K562 (cell line): ENCODE measurements around the gene PPT2. TPM values are rescaled to one million over a fixed set of nuclear protein-coding genes. Genes with fewer than 3 reads are reported as not detected.
A peak's percentile ranks its signal among the peaks of the same experiment; 100 is the strongest.

Experiments
- BHLHE40 ChIP-seq: IDR thresholded peaks from 2 replicates; pipeline ENCODE4 v1.6.1; 2011; ENCODE audit warnings: low read length, improper control_type of control experiment
- BRCA1 ChIP-seq, 2 experiments: fragments of 450-650 bp in 1 of 2; sonication (generic) in 1 of 2; formaldehyde crosslinking in 1 of 2; IDR thresholded peaks; 2 replicates each; pipeline versions ENCODE4 v1.5.0 to v1.6.1; 2017 to 2020; ENCODE audit warnings: mild to moderate bottlenecking in 1 of 2, missing genetic modification reagents in 1 of 2
- BRD9 ChIP-seq: fragments of 450-650 bp; IDR thresholded peaks from 2 replicates; pipeline ENCODE4 v1.6.1; 2018; ENCODE audit warnings: low read depth; ENCODE audit not compliant: partially characterized antibody
- CHCHD3 ChIP-seq: fragments of 250-450 bp; sonication (Bioruptor Pico); IDR thresholded peaks from 2 replicates; pipeline ENCODE4 v2.1.2; 2022; ENCODE audit warnings: mild to moderate bottlenecking
- CHD2 ChIP-seq: IDR thresholded peaks from 2 replicates; pipeline ENCODE4 v1.6.1; 2011; ENCODE audit warnings: low read depth, low read length
- E2F3 ChIP-seq: fragments of 250-450 bp; sonication (Bioruptor Pico); IDR thresholded peaks from 2 replicates; pipeline ENCODE4 v1.4.0; 2020; ENCODE audit warnings: mild to moderate bottlenecking
- GTF2E2 ChIP-seq: fragments of 200-800 bp; sonication (Bioruptor generic); IDR thresholded peaks from 2 replicates; pipeline ENCODE4 v1.6.1; 2016; ENCODE audit warnings: missing genetic modification characterization, missing compliant biosample characterization
- HDAC2 ChIP-seq: fragments of 450-650 bp; IDR thresholded peaks from 2 replicates; pipeline ENCODE4 v1.6.1; 2016; ENCODE audit warnings: mild to moderate bottlenecking
- HES1 ChIP-seq: fragments of 450-650 bp; IDR thresholded peaks from 2 replicates; pipeline ENCODE4 v1.6.1; 2016; ENCODE audit warnings: low read depth, mild to moderate bottlenecking, moderate library complexity
- HMBOX1 ChIP-seq: sonication (generic); IDR thresholded peaks from 2 replicates; pipeline ENCODE4 v1.6.1; 2016
- POLR2G ChIP-seq: fragments of 200-400 bp; formaldehyde crosslinking; IDR thresholded peaks from 2 replicates; pipeline ENCODE4 v1.6.1; 2017; ENCODE audit warnings: low read depth, mild to moderate bottlenecking, antibody characterized with exemption, low read length, moderate library complexity
- RB1 ChIP-seq: fragments of 450-650 bp; IDR thresholded peaks from 2 replicates; pipeline ENCODE4 v1.6.1; 2017; ENCODE audit warnings: low read depth, mild to moderate bottlenecking
- TAF1 ChIP-seq: IDR thresholded peaks from 2 replicates; pipeline ENCODE4 v1.6.1; 2011; ENCODE audit warnings: mild to moderate bottlenecking, low read length, moderate library complexity; ENCODE audit not compliant: insufficient read depth, control insufficient read depth, severe bottlenecking; ENCODE audit errors: extremely low read depth
- TFAP4 ChIP-seq: sonication (generic); formaldehyde crosslinking; IDR thresholded peaks from 2 replicates; pipeline ENCODE4 v1.8.0; 2022; ENCODE audit warnings: missing genetic modification reagents, mild to moderate bottlenecking, moderate library complexity, borderline replicate concordance
- USF2 ChIP-seq: sonication (generic); formaldehyde crosslinking; IDR thresholded peaks from 2 replicates; pipeline ENCODE4 v1.5.0; 2020; ENCODE audit warnings: missing genetic modification reagents
- VEZF1 ChIP-seq: fragments of 200-800 bp; sonication (Bioruptor generic); IDR thresholded peaks from 2 replicates; pipeline ENCODE4 v1.6.1; 2017; ENCODE audit warnings: missing genetic modification characterization, missing compliant biosample characterization
- ZKSCAN1 ChIP-seq: fragments of 150-350 bp; IDR thresholded peaks from 2 replicates; pipeline ENCODE4 v1.6.1; 2016; ENCODE audit warnings: low read depth, low read length
- ZNF12 ChIP-seq: sonication (generic); formaldehyde crosslinking; IDR thresholded peaks from 2 replicates; pipeline ENCODE4 v1.4.0; 2020; ENCODE audit warnings: mild to moderate bottlenecking, missing genetic modification reagents
- ZNF699 ChIP-seq: fragments of 250-450 bp; sonication (Bioruptor Pico); IDR thresholded peaks from 2 replicates; pipeline ENCODE4 v1.8.0; 2021; ENCODE audit warnings: mild to moderate bottlenecking, moderate library complexity; ENCODE audit not compliant: insufficient replicate concordance
- polyA plus RNA-seq, 8 experiments: library from polyadenylated mRNA; depleted of rRNA in 4 of 8; stranded (reverse) in 5 of 8; unstranded in 3 of 8; fragments of >200 nt; fragmentation: Nextera tagmentation in 2 of 8; fragmentation: Illumina TruSeq in 1 of 8; extraction: Ambion mirVana in 2 of 8; extraction: Trizol in 1 of 8; gene quantifications; 2 replicates each; pipeline versions ENCODE4 v1.2.1 to v1.2.3, GENCODE V29; 2011 to 2014; ENCODE audit warnings: inconsistent platforms in 1 of 8, missing spikeins in 1 of 8
- total RNA-seq, 7 experiments: library from RNA; depleted of rRNA in 6 of 7; stranded (reverse); fragments of >200 nt in 6 of 7; fragmentation: Illumina TruSeq in 2 of 7; extraction: Trizol in 2 of 7; gene quantifications; 2 replicates each; pipeline versions ENCODE4 v1.2.1 to v1.2.3, GENCODE V29; 2011 to 2021; ENCODE audit warnings: low replicate concordance in 1 of 7
- TF ChIP-seq, protein P1 (sequence below): fragments of 250-450 bp; sonication (Bioruptor Pico); IDR thresholded peaks from 2 replicates; pipeline ENCODE4 v1.5.0; 2020; ENCODE audit warnings: mild to moderate bottlenecking, borderline replicate concordance

Gene PPT2
- total and polyA plus RNA-seq, 9 of the 15 experiments (the other 6 are each of a cell fraction or from before 2014, with no cell fraction given), result 27.4 to 98.8 (median 69.9) TPM

GRCh38 chr6:32178547-32179440, 24.9 kb downstream of the PPT2 start (continued):
- TF ChIP-seq HMBOX1 (0 out of 2 replicates have a peak, but pooled peaks have one; percentile 34), ZNF12 (CRISPR knock-in tag) (0 out of 2 replicates have a peak, but pooled peaks have one; percentile 60), RB1 (peak; percentile 7; the same call in 1 of the 2 replicates), BHLHE40 (peak; percentile 87), TAF1 (peak; percentile 2), BRCA1 (IDR thresholded peaks at IDR 0.05) (no peak), BRCA1 (CRISPR knock-in tag; IDR thresholded peaks at IDR 0.05) (no peak), POLR2G (no peak), E2F3 (CRISPR knock-in tag) (0 out of 2 replicates have a peak, but pooled peaks have one; percentile 15), GTF2E2 (no peak), USF2 (peak; percentile 78), HDAC2 (peak; percentile 54; the same call in 1 of the 2 replicates), ZKSCAN1 (no peak), CHCHD3 (CRISPR knock-in tag) (no peak), HES1 (peak; percentile 26; the same call in 1 of the 2 replicates), ZNF699 (CRISPR knock-in tag) (no peak), CHD2 (no peak), TFAP4 (CRISPR knock-in tag) (0 out of 2 replicates have a peak, but pooled peaks have one; percentile 45), BRD9 (peak; percentile 61), VEZF1 (CRISPR knock-in tag) (peak; percentile 4; the same call in 1 of the 2 replicates)
- TF ChIP-seq, protein P1, sequence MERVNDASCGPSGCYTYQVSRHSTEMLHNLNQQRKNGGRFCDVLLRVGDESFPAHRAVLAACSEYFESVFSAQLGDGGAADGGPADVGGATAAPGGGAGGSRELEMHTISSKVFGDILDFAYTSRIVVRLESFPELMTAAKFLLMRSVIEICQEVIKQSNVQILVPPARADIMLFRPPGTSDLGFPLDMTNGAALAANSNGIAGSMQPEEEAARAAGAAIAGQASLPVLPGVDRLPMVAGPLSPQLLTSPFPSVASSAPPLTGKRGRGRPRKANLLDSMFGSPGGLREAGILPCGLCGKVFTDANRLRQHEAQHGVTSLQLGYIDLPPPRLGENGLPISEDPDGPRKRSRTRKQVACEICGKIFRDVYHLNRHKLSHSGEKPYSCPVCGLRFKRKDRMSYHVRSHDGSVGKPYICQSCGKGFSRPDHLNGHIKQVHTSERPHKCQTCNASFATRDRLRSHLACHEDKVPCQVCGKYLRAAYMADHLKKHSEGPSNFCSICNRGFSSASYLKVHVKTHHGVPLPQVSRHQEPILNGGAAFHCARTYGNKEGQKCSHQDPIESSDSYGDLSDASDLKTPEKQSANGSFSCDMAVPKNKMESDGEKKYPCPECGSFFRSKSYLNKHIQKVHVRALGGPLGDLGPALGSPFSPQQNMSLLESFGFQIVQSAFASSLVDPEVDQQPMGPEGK (CRISPR knock-in tag), result no peak
